GM12873 (cell line): ENCODE measurements around the gene QRFPR.

ENCODE experiments used
- TF ChIP-seq, protein P1 (sequence below): IDR thresholded peaks from 2 replicates; pipeline ENCODE4 v1.5.1; 2012; ENCODE audit warnings: low read depth, mild to moderate bottlenecking, moderate library complexity, low read length, control low read depth; ENCODE audit not compliant: insufficient read depth; ENCODE audit errors: missing control alignments

The QRFPR gene

GRCh38 chr4:121339824-121340223 is 41.0 kb downstream of the QRFPR start:
- TF ChIP-seq, protein P1, sequence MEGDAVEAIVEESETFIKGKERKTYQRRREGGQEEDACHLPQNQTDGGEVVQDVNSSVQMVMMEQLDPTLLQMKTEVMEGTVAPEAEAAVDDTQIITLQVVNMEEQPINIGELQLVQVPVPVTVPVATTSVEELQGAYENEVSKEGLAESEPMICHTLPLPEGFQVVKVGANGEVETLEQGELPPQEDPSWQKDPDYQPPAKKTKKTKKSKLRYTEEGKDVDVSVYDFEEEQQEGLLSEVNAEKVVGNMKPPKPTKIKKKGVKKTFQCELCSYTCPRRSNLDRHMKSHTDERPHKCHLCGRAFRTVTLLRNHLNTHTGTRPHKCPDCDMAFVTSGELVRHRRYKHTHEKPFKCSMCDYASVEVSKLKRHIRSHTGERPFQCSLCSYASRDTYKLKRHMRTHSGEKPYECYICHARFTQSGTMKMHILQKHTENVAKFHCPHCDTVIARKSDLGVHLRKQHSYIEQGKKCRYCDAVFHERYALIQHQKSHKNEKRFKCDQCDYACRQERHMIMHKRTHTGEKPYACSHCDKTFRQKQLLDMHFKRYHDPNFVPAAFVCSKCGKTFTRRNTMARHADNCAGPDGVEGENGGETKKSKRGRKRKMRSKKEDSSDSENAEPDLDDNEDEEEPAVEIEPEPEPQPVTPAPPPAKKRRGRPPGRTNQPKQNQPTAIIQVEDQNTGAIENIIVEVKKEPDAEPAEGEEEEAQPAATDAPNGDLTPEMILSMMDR: no peak

DNA sequence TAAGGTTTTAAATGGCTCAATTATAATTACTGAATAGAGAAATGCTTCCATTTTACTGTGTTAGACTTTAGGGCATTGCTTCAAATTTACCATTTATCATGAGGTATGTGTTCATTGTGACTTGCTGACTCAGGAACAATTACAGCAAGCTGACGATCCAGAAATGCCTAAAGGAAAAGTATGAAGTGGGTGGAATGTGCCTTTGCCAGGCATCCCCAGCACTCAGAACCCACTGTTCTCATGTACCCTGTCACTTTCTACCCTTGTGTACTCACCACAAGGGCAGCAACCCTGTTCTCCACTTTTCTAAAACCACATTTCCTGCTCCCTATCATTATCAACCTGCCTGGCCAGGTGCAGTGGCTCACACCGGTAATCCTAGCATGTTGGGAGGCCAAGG is 41.5 kb downstream of the QRFPR start:
- TF ChIP-seq, protein P1: no peak

- TF ChIP-seq, protein P1: no peak
These were observed 42.3 kb downstream of the QRFPR start for GRCh38 chr4:121338518-121338917.

DNA sequence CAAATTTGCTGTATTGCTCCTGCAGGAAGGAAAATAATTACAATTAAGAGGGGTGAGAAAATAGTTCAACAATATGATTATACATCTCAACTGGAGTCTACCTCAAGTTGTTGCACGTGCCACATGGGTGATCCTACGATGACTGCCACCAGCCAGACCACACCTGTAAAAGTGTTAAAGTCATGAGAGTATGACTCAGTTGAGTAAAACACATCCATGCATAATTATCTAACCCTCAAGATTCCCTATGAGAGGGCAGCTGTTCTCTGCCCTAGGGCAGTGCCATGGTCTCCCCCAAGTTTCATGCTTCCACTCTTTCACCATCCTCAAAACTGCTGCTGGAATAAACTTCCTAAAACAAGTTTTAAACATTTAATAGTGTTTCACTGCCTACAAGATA is 44.1 kb downstream of the QRFPR start:
- TF ChIP-seq, protein P1: no peak

DNA sequence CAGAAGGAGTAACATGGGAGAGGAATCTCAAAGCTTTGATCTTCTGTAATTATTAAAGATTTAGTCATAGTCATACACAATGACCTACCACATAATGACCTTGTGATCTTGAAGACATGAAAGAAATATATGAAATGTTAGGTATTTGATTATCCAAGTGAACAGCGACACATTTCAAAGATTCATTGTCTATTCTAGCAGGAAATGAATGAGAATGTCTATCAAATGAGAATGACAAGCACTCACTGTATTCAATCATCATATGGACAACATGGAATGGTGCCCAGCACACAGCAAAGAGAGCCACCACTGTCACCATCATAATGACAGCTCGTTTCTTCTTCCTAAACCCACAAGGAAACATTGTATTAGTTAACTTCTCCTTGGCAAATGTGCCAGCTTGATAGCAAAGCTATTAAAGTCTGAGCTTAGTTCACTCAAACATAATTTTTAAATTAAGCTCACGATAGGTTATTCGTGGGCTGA is 50.6 kb downstream of the QRFPR start:
- TF ChIP-seq, protein P1: no peak

GRCh38 chr4:121326597-121326996 is 54.2 kb downstream of the QRFPR start:
- TF ChIP-seq, protein P1: no peak

DNA sequence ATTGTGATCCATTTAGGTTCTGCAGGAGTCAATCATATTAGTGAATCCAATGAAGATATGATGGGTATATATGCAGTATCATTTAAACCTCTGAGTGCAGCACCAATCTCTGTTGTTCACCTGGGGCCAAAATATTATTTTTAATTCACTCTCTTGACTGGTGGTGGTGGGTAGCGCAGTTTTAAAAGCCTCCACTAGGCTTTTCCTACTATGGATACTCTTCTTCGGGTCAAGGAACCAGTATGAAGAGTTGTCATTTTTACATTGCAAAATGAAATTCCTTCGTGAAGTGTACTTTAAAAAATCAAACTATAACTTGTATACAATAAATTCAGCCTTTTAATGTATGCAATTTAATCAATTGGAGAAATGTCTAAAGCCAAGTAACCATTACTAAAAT is 56.5 kb downstream of the QRFPR start:
- TF ChIP-seq, protein P1: no peak

DNA sequence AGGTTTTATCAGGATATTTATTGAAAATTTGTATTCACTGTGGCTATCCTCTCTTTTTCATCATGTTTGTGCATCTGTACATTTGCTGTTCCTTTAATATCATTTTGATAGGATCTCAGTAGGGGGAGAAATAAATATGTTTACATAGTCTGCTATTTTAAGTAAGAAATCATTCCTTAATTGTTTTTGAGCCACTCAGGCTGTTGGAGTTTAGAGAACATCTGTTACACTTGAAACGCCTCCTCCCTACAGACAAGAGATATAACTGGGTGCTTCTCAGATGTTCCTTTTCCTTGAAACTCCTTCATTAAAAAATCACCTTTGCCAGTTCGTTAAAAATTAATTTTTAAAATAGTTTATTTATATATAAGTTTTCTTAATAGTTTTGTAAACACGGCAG is 59.4 kb downstream of the QRFPR start:
- TF ChIP-seq, protein P1: no peak
